PC-9 (cell line): ENCODE measurements around the gene SLC26A4.
A peak's percentile ranks its signal among the peaks of the same experiment; 100 is the strongest.

Experiments used
- EZH2 ChIP-seq: fragments of 200-600 bp; sonication (generic); IDR thresholded peaks from 2 replicates; pipeline ENCODE4 v1.8.0; 2017; ENCODE audit warnings: antibody characterized with exemption, low read depth
- TF ChIP-seq, protein P1 (sequence below): fragments of 200-600 bp; sonication (generic); conservative IDR thresholded peaks from 2 replicates; pipeline ENCODE4 v1.6.1; 2017; ENCODE audit warnings: mixed run types, antibody characterized with exemption, mild to moderate bottlenecking, moderate library complexity

DNA sequence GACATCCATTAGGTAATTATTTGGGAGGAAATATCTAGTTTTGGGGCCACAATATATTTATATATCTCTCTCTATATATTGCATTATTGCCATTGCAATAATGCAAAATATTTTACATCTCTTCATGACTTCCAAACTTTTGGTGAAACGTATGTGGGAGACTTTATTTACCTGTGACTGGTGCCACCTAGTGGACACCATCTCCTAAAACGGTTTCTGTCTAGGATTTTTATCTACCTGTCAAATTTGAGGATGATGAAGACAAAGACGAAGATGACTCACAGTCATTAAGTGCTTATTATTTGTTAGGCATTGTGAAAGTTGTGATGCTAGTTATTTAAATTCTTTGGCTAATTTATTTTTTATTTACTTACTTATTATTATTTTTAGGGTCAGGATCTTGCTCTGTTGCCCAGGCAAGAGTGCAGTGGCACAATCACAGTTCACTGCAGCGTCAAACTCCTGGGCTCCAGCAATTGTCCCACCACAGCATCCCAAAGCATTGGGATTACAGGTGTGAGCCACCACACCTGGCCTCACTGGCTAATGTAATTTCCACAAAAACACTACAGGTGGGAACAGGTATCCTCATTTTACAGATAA is 64.6 kb downstream of the SLC26A4 start:
- TF ChIP-seq, protein P1, sequence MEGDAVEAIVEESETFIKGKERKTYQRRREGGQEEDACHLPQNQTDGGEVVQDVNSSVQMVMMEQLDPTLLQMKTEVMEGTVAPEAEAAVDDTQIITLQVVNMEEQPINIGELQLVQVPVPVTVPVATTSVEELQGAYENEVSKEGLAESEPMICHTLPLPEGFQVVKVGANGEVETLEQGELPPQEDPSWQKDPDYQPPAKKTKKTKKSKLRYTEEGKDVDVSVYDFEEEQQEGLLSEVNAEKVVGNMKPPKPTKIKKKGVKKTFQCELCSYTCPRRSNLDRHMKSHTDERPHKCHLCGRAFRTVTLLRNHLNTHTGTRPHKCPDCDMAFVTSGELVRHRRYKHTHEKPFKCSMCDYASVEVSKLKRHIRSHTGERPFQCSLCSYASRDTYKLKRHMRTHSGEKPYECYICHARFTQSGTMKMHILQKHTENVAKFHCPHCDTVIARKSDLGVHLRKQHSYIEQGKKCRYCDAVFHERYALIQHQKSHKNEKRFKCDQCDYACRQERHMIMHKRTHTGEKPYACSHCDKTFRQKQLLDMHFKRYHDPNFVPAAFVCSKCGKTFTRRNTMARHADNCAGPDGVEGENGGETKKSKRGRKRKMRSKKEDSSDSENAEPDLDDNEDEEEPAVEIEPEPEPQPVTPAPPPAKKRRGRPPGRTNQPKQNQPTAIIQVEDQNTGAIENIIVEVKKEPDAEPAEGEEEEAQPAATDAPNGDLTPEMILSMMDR = peak; percentile 86
- TF ChIP-seq EZH2 = no peak
